ENCODE data around the gene NSD1.

DNA sequence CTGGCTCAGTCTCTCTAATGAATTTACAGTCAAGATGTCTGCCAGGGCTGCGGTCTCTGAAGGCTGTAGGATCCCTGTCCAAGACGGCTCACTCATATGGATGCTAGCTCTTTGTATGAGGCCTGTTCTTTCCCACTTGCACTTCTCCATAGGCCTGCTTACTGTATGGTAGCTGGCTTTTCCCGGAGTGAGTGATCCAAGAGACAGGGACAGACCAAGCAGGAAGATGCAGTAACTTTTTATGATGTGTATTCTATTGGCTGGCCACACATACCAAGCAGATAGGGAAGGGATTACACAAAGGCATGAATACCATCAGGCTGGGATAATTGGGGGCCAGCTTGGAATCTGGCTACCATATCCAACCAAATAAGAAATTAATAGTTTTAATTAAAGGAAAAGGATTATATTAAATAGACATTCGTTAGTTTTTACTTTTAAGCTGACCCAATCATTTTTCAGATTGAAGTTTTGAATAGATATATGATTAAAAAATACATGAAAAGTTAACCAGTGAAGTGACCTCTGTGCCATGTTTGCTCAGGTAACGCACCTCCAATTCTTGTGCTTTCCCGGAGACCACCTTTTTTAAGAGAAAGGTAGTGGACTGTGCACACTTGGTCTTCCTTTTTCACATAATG, 20.6 kb downstream of the NSD1 start:
- no peak for TF ChIP-seq CTCF (IDR thresholded peaks at IDR 0.05)
- no peak for TF ChIP-seq POLR2A (IDR thresholded peaks at IDR 0.05)
